ENCODE data around the gene GAS6.
"Not testable (repeated sequence)": the region's sequence is repeated elsewhere in the genome, so short reads cannot be mapped to it uniquely, and the experiment has no call there.

GAS6 gene

GRCh38 chr13:113804017-113804702 lies 59.7 kb downstream of the GAS6 start:
- no peak for DNase-seq

DNA sequence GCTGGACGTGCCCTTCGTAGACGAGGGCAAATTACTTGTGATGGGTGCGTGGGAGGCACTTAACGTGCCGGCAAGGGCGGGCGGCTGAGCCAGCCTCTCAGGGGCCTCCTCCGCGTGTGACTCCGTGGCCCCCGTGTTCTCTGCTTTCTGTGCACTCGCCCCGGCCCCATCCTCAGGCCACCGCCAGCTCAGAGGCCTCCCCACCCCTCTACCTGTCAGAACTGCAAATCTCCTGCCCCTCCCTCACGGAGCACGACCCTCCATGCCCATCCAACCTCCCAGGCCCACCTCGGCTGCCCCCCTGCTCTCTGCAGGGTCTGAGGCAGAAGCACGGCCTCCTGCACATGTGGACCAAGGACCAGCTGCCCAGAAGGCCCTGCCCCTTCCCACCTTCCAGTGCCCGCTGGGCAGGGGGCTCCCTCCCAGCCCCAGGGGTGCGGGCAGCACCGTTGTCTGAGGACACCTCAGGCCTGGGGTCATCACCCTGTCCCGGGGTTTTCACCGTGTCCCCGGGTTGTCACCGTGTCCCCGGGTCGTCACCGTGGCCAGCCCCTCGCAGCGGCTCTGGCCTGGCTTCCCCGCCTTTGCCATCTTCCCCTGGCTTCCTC lies 60.4 kb downstream of the GAS6 start:
- DNase-seq: no peak

- no peak for DNase-seq
These were observed 61.1 kb downstream of the GAS6 start for GRCh38 chr13:113802761-113803160.

DNA sequence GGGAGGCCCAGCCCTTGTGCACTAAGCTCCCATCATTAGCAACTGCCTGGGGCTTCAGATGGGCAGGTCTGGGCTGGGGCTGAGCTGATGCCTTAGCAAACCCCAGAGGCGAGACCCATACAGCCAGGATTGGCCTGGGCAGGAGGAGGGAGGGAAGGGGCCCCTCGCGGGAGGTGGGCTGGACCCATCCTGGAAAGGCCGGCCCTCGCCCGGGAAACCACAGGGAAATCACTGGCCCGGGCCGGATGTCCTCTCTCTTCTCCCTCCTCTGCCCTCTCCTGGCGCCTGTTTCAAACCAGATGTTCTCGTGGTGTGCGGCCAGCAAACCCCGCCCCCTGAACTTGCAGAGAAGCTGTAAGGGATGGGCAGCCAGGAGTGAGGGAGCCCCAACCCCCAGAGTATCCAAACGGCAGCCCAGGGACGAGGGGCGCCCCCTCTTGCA lies 61.8 kb downstream of the GAS6 start:
- peak; percentile 55 to 77 for DNase-seq

DNA sequence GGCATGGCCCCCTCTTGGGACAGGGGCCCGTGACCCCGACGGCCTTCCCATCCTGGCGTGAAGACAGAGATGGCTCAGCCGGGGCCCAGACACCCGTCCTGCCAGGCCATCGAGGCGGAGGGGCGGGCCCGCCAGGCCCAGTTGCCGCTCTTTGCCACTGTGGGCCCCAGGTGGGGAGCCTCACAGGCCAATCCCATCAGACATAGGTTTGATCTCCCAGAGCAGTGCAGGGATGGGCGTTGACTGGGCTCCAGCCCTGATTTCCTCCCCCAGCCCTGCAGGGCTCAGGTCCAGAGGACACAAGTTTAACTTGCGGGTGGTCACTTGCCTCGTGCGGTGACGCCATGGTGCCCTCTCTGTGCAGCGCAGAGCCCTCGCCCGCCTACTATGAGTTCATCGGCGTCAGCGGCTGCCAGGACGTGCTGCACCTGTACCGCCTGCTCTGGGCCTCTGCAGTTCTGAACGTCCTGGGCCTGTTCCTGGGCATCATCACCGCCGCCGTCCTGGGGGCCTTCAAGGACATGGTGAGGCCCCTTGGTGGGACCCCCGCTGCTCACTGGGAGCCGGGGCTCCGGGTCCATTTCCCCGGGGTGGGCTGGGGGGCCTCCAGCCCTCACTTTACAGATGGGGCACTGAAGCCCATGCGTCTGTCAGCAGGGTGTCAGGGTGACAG lies 62.5 kb downstream of the GAS6 start:
- no peak for DNase-seq

- DNase-seq: no peak
These were observed 63.3 kb downstream of the GAS6 start for GRCh38 chr13:113800576-113800926.

DNA sequence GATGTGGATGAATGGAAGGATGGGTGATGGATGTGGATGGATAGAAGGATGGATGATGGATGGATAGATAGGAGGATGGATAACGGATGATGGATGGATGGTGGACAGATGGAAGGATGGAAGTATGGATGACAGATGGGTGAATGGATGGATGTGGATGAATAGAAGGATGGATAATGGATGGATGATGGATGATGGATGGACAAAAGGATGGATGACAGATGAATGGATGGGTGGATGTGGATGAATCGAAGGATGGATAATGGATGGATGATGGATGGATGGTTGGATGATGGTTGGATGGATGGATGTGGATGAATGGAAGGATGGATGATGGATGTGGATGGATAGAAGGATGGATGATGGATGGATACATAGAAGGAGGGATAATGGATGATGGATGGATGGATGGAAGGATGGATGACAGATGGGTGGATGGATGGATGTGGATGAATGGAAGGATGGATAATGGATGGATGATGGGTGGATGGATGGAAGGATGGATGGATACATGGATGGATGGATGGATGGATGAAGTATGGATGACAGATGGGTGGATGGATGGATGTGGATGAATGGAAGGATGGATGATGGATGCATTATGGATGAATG lies 65.6 kb downstream of the GAS6 start:
- no peak for DNase-seq

DNA sequence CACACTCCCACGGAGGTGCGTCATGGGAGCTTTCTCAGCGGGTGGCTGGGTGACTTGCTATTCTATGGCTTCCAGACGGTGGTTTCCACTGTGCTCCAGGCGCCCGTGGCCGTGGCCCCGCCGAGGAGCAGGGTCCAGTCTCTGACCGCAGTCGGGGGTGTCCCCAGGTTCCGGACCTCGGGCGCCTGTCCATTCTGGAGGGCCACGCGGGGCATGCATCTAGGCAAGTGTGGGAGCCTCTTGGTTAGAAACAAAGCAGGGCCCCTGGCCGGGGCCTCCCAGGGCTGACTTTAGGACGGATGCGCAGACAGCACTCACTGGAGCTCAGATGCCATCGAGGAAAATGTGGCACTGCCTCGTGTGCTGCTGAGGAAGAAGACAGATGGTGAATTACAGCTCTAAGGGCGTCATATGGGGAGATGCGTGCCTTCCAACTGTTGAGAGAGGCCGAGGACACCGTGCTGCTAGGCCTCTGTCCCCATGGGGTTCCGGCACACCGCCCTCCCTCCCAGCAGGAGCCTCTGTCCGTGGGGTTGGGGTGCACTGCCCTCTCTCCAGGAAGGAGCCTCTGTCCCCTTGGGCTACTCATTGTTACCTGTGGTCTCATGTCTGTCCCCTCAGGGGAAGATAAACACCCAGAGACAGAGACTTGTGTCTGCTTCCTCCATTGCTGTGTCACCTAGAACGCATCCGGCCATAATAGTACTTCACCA lies 66.8 kb downstream of the GAS6 start:
- DNase-seq: no peak

DNA sequence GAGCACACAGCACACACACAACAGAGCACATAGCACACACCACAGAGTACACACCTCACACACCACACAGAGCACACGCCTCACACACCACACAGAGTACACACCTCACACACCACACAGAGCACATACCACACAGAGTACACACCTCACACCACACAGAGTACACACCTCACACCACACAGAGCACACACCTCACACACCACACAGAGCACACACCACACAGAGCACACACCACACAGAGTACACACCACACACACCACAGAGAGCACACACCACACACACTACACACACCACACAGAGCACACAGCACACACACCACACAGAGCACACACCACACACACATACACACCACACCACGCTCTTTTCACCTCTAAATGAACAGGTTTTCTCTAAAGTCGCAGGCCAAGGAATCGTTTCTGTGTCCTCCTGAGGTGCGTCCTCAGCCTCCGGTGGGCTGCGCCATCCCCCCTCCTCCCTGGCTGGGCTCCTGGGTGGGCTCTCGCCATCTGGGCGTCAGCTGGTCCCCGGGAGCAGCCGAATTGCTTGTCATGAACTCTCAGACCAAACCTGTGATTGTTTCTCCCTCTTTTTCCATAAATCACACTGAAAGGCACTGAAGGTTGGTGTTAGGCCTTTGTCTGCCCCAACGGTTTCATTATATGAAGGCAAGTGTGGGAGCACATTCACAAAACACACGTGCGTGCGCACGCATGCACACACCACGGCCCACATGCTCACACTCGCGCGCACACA lies 67.5 kb downstream of the GAS6 start:
- no peak for DNase-seq

DNA sequence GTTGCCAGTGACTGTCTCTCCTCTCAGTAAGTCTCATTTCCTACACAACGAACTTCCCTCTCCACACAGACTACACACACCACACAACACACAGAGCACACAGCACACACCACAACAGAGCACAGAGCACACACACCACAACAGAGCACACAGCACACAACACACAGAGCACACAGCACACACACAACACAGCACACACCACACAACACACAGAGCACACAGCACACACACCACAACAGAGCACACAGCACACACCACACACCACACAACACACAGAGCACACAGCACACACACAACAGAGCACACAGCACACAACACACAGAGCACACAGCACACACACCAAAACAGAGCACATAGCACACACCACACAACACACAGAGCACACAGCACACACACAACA lies 68.5 kb downstream of the GAS6 start:
- not testable (repeated sequence) for DNase-seq

GRCh38 chr13:113794764-113795173 lies 69.1 kb downstream of the GAS6 start:
- DNase-seq: no peak

GRCh38 chr13:113794086-113794485 lies 69.8 kb downstream of the GAS6 start:
- no peak for DNase-seq

- no peak for DNase-seq
These were observed 70.2 kb downstream of the GAS6 start for GRCh38 chr13:113793718-113794085.

- no peak for DNase-seq
These were observed 70.8 kb downstream of the GAS6 start for GRCh38 chr13:113792886-113793717.

- DNase-seq: no peak
These were observed 71.6 kb downstream of the GAS6 start for GRCh38 chr13:113792236-113792770.

GRCh38 chr13:113791761-113792160 lies 72.1 kb downstream of the GAS6 start:
- no peak for DNase-seq

DNA sequence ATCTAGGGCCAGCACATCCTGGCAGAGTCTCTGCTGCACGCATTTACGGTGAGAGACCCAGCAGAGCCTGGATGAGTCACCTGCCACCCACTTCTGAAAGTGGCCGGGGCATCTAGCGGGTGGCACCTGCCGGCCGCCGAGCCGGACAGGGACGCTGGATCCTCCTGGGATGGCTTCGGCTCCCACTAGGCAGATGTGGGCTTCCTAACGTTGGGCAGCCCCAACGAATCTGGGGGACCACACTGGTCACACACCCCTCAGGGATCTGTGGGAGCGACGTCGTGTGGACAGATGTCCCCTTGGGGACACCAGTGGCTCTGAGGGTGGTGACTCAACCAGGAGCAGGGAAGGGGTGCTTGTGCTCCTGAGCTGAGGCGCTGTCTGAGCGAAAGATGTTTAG lies 72.7 kb downstream of the GAS6 start:
- no peak for DNase-seq

- DNase-seq: not testable (repeated sequence)
These were observed 73.9 kb downstream of the GAS6 start for GRCh38 chr13:113789931-113790330.

- no peak for DNase-seq
These were observed 74.7 kb downstream of the GAS6 start for GRCh38 chr13:113789167-113789566.

- no peak for DNase-seq
These were observed 75.3 kb downstream of the GAS6 start for GRCh38 chr13:113788413-113789135.

GRCh38 chr13:113787694-113788093 lies 76.2 kb downstream of the GAS6 start:
- DNase-seq: no peak

All from NCI-H524 (cell line).